HCEC 1CT (cell line): ENCODE data around the gene GMPR.
"Not testable (repeated sequence)": the region's sequence is repeated elsewhere in the genome, so short reads cannot be mapped to it uniquely, and the experiment has no call there.

Source experiments
- DNase-seq: peaks from one replicate; pipeline ENCODE4 v3.0.0-alpha.2; 2017

The GMPR gene

DNA sequence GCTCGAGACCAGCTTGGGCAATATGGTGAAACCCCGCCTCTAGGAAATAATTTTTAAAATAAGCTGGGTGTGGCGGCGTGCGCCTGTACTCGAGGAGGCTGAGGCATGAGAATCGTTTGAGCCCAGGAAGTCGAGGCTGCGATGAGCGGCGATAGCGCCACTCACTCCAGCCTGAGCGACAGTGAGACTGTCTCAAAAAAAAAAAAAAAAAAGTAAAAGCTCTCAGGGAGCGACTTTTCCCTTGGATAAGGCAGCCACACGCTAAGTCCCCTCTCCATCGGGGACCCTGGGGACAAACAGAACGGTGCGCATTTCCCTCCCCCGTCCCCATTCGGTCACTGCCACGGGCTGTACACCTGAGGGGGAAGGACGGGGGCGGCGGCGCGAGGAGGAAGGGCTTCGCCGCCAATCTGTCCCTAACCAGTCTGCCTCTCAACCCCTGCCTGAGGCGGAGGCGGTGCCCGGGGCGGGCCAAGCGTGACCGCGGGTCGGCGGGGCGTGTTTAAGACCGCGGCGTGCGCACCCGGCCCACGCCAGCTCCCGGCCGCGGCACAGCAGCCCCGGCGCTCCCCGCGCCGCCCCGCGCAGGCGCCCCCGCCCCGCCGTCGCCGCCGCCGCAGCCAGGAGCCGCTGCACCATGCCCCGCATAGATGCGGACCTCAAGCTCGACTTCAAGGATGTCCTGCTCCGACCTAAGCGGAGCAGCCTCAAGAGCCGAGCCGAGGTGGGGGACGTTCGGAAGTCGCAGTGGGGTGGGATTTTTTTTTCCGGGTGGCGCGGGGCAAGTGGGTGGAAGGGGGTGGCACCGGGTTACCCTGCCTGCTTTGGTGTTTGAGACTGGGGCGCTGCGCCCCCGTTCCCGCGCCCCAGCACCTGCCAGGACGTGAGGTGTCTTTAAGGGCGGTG, at the start of gene GMPR:
Gene GMPR (plus strand): TSS at position 531 of the 906 bp plus-strand sequence. CDS start 107 bp downstream, at position 638.
- DNase-seq: no peak

DNA sequence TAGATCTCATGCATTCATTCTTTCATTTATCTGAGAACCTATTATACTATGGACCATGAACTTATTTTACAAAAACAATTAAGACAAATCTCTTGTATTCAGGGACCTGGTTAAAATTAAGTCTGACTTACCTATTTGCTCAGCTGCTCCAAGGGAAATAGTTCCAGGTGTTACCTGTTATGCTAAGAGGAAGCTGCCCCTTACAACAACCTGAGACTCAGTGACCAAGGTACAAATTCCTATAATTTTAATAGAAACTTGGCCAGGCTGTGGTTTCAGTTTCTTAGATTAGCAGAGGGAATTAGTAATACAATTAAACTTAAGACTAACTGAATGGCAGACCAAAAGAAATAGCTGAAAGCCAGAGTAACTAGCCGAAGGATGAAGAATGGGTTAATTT, 48.2 kb upstream of the GMPR start:
- no peak for DNase-seq

DNA sequence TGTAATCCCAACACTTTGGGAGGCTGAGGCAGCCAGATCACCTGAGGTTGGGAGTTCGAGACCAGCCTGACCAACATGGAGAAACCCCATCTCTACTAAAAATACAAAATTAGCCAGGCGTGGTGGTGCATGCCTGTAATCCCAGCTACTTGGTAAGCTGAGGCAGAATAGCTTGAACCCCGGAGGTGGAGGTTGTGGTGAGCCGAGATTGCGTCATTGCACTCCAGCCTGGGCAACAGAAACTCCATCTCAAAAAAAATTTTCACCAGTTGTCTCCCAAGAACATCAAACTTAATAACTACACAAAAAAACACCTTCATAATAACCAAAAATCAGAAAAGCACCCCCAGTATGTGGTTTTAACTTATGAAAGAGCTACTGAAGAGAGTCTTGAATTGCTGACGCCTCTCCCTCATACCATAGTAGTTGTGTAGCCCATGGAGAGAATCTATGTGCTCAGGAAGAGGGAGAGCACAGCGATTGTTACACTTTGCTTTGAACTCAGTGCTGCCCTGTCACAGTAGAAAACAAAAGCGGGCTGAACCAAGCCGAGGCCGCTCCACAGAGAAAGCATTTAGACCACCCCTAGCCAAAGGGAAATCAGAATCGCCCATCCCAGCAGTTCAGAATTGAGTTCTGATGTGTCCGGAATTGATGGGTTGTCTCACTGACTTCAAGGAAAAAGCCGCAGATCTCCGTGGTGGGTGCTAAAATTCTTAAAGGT, 42.0 kb upstream of the GMPR start:
- DNase-seq: no peak

DNA sequence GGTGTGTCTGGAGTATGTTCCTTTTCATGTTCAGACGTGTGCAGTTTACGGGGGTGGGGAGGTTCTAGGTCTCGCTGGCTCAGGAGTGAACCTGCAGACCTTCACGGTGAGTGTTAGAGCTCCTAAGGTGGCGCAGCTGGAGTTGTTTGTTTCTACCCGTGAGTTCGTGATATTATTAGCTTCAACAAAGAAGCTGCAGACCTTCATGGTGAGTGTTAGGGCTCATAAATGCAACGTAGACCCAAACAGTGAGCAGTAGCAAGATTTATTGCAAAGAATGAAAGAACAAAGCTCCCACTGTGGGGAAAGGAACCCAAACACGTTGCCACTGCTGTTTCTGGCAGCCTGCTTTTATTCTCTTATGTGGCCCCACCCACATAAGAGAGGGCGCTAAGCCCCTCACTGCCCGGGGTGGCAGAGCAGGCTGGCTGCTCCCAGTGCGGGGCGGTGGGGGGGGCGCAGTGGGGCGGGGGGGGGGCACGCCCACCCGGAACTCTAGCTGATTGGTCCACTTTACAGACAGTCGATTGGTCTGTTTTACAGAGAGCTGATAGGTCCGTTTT, 41.3 kb upstream of the GMPR start:
- no peak for DNase-seq

DNA sequence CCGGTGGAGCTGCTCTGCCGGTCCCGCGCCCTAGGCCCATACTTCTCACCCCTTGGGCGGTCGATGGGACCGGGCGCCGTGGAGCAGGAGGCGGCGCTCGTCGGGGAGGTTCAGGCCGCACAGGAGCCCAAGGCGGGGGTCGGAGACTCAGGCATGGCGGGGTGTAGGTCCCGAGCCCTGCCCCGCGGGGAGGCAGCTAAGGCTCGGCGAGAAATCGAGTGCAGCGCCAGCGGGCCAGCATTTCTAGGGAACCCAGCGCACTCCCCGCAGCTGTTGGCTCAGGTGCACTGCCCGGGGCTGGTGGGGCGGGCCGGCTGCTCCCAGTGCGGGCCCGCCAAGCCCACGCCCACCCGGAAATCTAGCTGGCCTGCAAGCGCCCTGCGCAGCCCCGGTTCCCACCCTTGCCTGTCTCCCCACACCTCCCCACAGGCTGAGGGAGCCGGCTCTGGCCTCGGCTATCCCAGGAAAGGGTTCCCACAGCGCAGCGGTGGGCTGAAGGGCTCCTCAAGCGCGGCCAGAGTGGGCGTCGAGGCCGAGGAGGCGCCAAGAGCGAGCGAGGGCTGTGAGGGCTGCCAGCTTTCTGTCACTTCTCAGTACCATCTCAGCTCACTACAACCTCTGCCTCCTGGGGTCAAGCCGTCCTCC, 40.2 kb upstream of the GMPR start:
- DNase-seq: no peak

DNA sequence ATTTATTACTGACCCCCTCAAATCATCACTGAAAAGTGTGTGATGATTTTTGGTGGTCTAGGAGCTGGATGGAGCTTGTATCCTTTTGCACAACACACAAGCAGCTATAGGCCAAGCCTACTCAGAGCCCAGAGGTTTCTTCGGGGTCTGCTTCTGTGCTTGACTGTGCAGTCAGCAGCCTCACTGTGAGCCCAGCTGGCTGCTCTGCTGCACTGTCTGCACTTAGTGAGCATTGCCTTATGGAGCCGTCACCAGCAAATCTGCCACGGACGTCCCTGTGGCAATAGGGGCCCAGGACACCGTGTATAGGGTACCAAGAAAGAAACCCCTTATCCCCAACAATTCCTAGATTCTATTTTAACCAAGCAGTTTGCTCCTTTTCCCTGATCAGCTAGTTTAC, 38.6 kb upstream of the GMPR start:
- no peak for DNase-seq

DNA sequence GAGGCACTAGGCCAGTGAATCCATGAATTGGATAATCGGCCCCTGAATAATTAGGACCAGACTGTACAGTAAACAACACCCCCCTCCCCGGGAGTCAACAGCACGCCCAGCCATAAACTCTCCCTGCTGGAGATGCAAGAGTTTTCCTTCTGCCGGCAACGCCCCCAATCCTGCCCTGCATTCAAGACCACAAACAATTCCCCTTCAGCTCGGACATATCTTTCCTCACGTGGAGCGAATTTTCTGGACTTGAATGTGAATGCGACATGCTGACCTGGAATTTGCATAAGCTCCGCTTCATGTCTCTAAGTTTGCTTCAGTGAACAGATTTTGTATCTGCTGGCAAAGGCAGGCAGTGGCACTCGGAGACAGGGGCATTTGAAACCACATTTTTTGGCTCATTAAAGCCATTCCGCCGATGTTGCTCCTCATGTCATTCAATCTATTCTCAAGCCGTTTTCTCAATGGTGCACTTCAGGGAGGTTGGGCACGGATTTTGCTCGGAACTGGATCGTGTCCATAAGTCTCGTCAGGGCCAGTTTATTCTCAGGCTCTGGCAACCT, 38.0 kb upstream of the GMPR start:
- no peak for DNase-seq

DNA sequence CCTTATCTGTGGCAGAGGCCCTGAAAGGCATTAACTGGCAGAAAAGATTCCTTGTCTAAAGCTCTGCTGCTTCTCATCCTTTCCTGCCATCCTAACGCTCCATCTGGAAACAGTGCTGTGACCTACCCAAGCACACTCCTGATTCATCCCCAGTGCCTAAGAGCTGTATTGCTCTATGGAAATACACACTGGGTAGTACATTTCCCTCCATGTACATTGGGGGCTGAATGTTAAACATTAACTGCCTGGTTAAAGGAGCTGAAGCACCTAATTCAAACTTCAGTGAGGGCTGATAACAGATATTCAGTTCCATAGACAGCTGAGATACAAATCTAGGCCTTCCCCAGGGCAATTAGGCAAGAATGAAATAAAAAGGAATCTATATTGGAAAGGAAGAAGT, 36.7 kb upstream of the GMPR start:
- no peak for DNase-seq

DNA sequence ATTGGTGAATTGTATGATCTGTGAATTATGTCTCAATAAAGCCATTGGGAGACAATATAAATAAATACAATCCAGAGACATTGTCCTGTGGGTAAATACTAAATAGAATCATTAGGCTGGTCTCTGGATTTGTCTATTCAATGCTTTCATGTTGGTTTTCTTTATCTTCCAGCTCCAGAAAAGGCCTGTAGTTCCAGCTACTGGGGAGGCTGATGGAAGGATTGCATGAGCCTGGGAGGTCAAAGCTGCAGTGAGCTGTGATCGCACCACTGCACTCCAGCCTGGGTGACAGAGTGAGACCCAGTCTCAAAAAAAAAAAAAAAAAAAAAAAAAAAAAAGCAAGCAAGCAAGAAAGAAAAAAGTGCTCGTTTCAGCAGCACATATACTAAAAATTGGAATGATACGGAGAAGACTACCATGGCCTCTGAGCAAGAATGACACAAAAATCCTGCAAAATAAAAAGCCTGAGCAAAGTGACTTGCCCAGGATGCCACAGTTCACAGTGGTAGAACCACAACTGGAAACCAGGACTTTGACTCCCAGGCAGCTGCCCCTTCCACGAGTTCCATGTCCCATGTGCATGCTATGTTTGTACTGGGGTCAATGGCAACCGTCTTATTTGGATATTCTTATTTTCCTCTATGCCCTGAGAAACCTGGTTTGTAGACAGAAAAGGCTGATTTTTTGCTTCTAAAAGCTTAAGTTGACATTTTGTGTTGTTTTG, 33.6 kb upstream of the GMPR start:
- no peak for DNase-seq

DNA sequence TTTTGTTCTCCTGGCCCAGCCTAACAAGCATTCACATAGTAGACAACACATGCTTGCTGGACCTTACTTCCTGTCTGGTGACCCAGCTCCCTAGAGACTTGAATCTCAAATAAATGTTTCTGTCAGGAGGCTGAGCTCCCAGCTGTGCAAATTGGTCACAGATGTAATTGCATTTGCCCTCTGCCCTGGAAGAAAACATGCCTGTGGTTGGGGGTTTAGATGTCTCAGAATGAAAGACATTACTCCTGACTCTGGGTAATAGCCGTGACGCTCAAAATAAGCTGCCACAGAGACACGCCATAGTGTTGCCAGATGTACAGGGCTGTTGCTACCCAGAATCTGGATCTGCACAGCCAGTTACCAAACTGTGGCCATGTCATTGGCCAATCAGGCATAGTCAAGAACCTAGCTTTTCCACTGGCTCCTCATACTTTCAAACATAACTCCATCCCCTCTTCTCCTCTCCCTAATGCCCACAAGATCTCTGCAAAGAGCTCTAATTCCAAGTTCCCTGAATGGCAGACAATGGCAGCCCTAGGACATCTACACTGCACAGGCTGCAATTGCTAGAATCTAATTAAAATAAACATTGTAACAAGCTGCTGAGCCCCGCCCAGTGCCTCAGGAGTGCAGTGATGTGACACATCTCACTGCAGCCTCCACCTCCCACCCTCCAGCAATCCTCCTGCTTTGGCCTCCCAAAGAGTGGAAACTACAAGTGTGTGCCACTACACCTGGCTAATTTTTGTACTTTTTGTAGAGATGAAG, 32.8 kb upstream of the GMPR start:
- peak; percentile 60 for DNase-seq

DNA sequence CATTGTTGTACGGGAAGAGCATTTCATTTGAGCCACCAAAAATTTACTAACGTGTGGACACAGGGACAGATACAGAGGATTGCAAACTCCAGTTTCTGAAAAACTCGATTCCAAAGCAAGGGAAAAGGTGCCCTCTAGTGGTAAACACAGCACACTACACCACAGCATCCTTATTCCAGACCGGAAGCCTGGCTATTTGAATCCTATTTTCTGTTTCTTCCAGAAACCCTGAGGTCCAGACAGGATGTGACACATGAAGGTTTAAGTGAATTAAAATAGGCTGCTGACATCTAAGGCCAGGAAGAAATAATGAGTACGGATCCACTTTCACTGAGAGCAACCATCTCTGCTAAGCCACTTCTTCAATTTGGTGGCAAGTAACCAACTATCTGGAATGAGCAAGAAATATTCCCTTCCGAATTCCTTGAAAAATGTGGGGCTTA, 31.8 kb upstream of the GMPR start:
- peak; percentile 74 for DNase-seq

DNA sequence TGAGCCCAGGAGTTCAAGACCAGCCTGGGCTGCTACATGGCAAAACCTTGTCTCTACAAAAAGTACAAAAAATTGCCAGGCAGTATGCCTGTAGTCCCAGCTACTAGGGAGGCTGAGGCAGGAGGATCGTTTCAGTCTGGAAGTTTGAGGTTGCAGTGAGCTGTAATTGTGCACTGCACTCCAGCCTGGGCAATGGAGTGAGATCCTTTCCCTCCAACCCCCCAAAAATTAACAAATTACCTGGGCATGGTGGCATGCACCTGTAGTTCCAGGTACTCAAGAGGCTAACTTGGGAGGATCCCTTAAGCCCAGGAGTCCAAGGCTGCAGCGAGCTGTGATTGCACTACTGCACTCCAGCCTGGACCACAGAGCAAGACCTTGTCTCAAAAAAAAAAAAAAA, 29.4 kb upstream of the GMPR start:
- no peak for DNase-seq

DNA sequence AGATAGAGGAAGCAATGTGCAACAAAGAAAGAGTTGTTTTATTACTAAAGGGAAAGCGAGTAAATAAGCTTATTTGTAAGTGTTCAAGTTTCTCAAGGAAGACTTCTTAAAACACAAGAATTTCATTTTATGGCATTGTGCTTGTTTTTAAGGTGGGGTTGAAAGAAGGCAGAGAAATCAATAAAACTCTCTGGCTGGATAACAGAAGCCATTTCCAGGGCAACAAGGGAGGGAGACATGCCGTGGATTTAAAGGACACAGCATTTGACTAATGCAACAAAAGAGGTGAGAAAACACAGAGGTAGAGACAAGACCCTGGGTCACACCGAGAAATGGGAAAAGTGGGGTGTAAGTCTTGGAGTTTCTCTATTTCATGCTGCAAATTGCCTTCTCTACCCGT, 28.8 kb upstream of the GMPR start:
- no peak for DNase-seq

DNA sequence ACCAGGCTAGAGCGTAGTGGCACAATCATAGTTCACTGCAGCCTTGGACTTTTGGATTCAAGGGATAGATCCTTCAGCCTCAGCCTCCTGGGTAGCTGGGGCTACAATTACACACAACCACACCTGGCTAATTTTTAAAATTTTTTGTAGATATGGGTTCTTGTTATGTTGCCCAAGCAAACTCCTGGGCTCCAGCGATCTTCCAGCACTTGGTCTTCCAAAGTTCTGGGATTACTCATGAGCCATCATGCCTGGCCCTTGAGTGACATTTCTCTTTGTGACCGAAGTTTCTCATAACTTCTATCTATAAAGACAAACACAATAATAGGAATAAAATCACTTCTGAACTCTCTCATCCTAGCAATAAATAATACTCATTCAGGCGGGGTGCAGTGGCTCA, 26.1 kb upstream of the GMPR start:
- DNase-seq: no peak

DNA sequence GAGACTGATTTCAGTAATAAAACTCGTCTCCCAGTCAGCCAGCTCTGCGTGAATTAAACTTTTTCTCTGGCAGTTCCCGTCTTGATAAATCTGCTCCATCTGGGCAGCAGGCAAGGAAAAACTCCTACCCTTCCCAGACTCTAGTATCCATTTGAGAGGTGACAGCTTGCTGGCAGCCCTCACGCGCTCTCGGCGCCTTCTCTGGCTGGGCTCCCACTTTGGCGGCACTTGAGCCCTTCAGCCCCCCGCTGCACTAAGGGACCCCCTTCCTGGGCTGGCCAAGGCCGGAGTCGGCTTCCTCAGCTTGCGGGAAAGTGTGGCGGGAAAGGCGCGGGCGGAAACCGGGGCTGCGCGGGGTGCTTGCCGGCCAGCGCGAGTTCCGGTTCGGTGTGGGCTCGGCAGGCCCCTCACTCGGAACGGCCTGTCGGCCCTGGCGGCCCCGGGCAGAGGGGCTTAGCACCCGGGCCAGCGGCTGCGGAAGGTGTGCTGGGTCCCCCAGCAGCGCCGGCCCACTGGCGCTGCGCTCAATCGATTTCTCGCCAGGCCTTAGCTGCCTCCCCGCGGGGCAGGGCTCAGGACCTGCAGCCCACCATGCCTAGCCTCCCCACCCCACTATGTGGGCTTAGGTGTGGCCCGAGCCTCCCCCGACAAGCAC, 21.8 kb upstream of the GMPR start:
- DNase-seq: no peak

DNA sequence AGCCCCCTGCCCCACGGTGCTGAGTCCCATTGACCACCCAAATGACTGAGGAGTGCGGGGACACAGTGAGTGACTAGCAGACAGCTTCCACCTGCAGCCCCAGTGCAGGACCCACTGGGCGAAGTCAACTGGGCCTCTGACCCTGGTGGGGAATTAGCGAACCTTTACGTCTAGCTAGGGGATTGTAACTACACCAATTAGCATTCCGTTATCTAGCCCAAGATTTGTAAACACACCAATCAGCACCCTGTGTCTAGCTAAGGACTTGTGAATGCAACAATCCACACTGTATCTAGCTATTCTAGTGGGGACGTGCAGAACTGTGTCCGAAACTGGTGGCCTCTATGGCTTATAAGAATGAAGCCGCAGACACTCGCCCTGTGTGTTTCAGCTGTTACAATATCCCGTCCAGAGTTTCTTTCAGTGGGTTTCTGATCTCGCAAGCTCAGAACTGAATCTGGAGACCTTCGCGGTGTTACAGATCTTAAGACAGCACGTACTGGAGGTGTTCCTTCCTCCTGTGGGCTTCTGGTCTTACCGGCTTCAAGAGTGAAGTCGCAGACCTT, 21.1 kb upstream of the GMPR start:
- DNase-seq: no peak

DNA sequence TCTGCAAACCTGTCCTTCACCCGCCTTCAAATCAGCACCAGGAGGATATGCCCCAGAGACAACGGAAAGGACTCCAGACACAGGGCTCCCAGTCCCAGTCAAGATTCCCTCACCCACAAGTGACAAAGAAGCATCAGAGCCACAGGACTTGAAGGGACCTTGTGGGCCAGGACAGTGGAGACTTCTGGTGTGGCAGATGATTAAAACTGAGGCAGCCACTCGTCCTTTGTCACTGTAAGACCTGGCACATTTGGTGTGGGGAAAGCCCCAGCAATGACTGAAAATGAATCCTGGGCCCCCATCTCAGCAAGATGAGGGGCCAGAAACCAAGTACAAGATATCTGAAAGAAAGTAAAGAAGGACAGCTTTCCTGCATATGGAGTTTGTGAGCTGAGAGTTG, 15.6 kb upstream of the GMPR start:
- no peak for DNase-seq

DNA sequence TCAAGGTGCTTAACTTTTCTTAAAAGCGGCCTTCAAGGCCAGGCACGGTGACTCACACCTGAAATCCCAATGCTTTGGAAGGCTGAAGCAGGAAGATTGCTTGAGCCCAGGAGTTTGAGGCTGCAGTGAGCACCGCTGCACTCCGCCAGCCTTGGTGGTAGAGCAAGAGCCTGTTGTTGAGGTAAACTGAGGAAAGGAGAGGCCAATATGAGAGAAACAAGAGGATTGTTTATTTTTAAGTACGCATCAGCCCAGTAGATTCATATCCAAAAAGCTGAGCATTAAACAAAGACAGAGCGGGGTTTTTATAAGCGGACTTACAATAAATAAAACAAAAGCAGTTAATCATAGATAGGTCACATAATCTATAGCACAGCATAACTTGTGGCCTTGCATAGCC, 15.0 kb upstream of the GMPR start:
- DNase-seq: no peak

DNA sequence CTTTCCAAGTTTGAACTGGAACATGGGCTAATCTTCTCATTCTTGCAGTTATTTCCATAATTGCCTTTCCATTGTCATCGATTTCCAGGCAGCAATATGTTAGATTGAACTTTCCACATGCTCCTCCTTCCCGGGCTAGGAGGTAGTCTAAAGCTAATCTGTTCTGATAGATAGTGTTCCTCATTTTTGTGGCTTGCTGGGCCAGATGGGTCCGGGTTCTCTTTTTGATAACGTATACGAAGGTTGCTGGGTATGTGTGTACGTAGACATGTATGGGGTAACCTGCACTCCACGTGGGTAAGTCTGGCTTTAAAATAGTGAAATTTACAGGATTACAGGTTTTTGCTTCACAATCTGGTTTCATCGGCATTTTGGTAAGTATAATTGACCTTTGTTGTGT, 14.0 kb upstream of the GMPR start:
- no peak for DNase-seq

DNA sequence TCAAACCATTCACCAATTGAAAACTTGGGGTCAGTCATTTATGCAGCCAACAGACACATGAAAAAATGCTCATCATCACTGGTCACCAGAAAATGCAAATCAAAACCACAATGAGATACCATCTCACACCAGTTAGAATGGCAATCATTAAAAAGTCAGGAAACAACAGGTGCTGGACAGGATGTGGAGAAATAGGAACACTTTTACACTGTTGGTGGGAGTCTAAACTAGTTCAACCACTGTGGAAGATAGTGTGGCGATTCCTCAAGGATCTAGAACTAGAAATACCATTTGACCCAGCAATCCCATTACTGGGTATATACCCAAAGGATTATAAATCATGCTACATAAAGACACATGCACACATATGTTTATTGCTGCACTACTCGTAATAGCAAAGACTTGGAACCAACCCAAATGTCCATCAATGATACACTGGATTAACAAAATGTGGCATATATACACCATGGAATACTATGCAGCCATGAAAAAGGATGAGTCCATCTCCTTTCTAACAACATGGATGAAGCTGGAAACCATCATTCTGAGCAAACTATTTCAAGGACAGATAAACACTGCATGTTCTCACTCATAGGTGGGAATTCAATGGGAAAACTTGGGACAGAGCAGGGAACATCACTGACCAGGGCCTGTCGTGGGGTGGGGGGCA, 13.2 kb upstream of the GMPR start:
- DNase-seq: not testable (repeated sequence)
